HUDEP-2 (cell line): ENCODE measurements around the gene PGLYRP2.

ENCODE experiments used
- DNase-seq, 76 experiments: peaks; one replicate each; lab custom pipeline; 2025; ENCODE audit not compliant: unreplicated experiment in 76 of 76; lab: John Stamatoyannopoulos, UW

The PGLYRP2 gene

GRCh38 chr19:15427991-15428471 lies 51.3 kb downstream of the PGLYRP2 start:
- DNase-seq, result no peak

GRCh38 chr19:15427350-15427700 lies 52.0 kb downstream of the PGLYRP2 start:
- no peak for DNase-seq

GRCh38 chr19:15426485-15427349 lies 52.6 kb downstream of the PGLYRP2 start:
- peak in 1 of 76 experiments; percentile 12 for DNase-seq

GRCh38 chr19:15425321-15425950 lies 53.9 kb downstream of the PGLYRP2 start:
- no peak for DNase-seq

GRCh38 chr19:15424692-15425272 lies 54.5 kb downstream of the PGLYRP2 start:
- no peak for DNase-seq

GRCh38 chr19:15424121-15424520 lies 55.2 kb downstream of the PGLYRP2 start:
- no peak for DNase-seq

- DNase-seq, result no peak
Observed at GRCh38 chr19:15423130-15423529, 56.2 kb downstream of the PGLYRP2 start.

GRCh38 chr19:15422296-15423075 lies 56.8 kb downstream of the PGLYRP2 start:
- no peak for DNase-seq

- DNase-seq, result peak in 48 of 76 experiments; percentile 18 to 74 (median 40)
Observed at GRCh38 chr19:15421721-15422260, 57.5 kb downstream of the PGLYRP2 start.

- DNase-seq, result no peak
Observed at GRCh38 chr19:15421136-15421695, 58.1 kb downstream of the PGLYRP2 start.

- peak in 3 of 76 experiments; percentile 12 to 59 (median 17) for DNase-seq
Observed at GRCh38 chr19:15419413-15420025, 59.8 kb downstream of the PGLYRP2 start.
